HepG2 (cell line): Measurements from ENCODE around the gene TMEM253. TPM values are rescaled to one million over a fixed set of nuclear protein-coding genes. Genes with fewer than 3 reads are reported as not detected.

Experiments
- ATM ChIP-seq: fragments of 450-650 bp; IDR thresholded peaks from 2 replicates; pipeline ENCODE4 v1.7.1; 2017; ENCODE audit warnings: mild to moderate bottlenecking, borderline replicate concordance
- CENPT ChIP-seq: sonication (generic); formaldehyde crosslinking; IDR thresholded peaks from 2 replicates; pipeline ENCODE4 v1.8.0; 2022; ENCODE audit warnings: low read depth, mild to moderate bottlenecking, moderate library complexity, missing genetic modification reagents
- IKZF4 ChIP-seq: sonication (generic); formaldehyde crosslinking; IDR thresholded peaks from 2 replicates; pipeline ENCODE4 v1.5.1; 2020; ENCODE audit warnings: borderline replicate concordance, mild to moderate bottlenecking, low read depth, missing genetic modification reagents; ENCODE audit errors: not compliant biosample characterization
- ISL2 ChIP-seq: sonication (generic); formaldehyde crosslinking; IDR thresholded peaks from 2 replicates; pipeline ENCODE4 v1.5.0; 2020; ENCODE audit warnings: missing genetic modification reagents
- SIX4 ChIP-seq: sonication (generic); formaldehyde crosslinking; IDR thresholded peaks from 2 replicates; pipeline ENCODE4 v1.4.0; 2020; ENCODE audit warnings: missing genetic modification reagents
- TOE1 ChIP-seq: sonication (generic); formaldehyde crosslinking; IDR thresholded peaks from 2 replicates; pipeline ENCODE4 v1.4.0; 2020; ENCODE audit warnings: mild to moderate bottlenecking, missing genetic modification reagents
- TOPORS ChIP-seq: sonication (generic); formaldehyde crosslinking; IDR thresholded peaks from 2 replicates; pipeline ENCODE4 v1.8.0; 2023; ENCODE audit warnings: mild to moderate bottlenecking, missing genetic modification reagents
- ZNF446 ChIP-seq: sonication (generic); formaldehyde crosslinking; IDR thresholded peaks from 2 replicates; pipeline ENCODE4 v1.5.0; 2020; ENCODE audit warnings: mild to moderate bottlenecking, missing genetic modification reagents
- ZNF747 ChIP-seq: sonication (generic); formaldehyde crosslinking; IDR thresholded peaks from 2 replicates; pipeline ENCODE4 v1.8.1; 2023; ENCODE audit warnings: missing genetic modification reagents, mild to moderate bottlenecking, borderline replicate concordance
- polyA plus RNA-seq, 8 experiments: library from polyadenylated mRNA; depleted of rRNA in 3 of 8; stranded (reverse) in 7 of 8; unstranded in 1 of 8; fragments of >200 nt; fragmentation: Illumina TruSeq in 4 of 8; extraction: Trizol in 4 of 8; gene quantifications; 2 replicates each; pipeline versions ENCODE4 v1.2.1 to v1.2.3, GENCODE V29; 2011 to 2016; ENCODE audit warnings: low read depth in 4 of 8, missing spikeins in 1 of 8, mixed read lengths in 1 of 8; ENCODE audit not compliant: insufficient read depth in 1 of 8
- total RNA-seq, 5 experiments: library from RNA; depleted of rRNA; stranded (reverse); fragments of >200 nt; fragmentation: Illumina TruSeq; extraction: Trizol; gene quantifications; 2 replicates each; pipeline ENCODE4 v1.2.3, GENCODE V29; 2016; ENCODE audit warnings: low read depth in 1 of 5
- TF ChIP-seq, protein P1 (sequence below): sonication (generic); formaldehyde crosslinking; IDR thresholded peaks from 2 replicates; pipeline ENCODE4 v1.5.1; 2020; ENCODE audit warnings: mild to moderate bottlenecking, missing genetic modification reagents
- TF ChIP-seq, protein P2 (sequence below): sonication (generic); formaldehyde crosslinking; IDR thresholded peaks from 2 replicates; pipeline ENCODE4 v1.9.0; 2021; ENCODE audit warnings: missing genetic modification reagents, mild to moderate bottlenecking, borderline replicate concordance
- TF ChIP-seq, protein P3 (sequence below): sonication (generic); formaldehyde crosslinking; conservative IDR thresholded peaks from 2 replicates; pipeline ENCODE4 v1.4.0; 2020; ENCODE audit warnings: missing genetic modification reagents
- TF ChIP-seq, protein P4 (sequence below): sonication (generic); formaldehyde crosslinking; IDR thresholded peaks from 2 replicates; pipeline ENCODE4 v1.8.0; 2022; ENCODE audit warnings: missing genetic modification reagents, low read depth, mild to moderate bottlenecking, borderline replicate concordance

The TMEM253 gene
- total and polyA plus RNA-seq, 2 of the 13 experiments (the other 11 are each of a cell fraction or from before 2014, with no cell fraction given): 0.29 to 0.45 TPM

DNA sequence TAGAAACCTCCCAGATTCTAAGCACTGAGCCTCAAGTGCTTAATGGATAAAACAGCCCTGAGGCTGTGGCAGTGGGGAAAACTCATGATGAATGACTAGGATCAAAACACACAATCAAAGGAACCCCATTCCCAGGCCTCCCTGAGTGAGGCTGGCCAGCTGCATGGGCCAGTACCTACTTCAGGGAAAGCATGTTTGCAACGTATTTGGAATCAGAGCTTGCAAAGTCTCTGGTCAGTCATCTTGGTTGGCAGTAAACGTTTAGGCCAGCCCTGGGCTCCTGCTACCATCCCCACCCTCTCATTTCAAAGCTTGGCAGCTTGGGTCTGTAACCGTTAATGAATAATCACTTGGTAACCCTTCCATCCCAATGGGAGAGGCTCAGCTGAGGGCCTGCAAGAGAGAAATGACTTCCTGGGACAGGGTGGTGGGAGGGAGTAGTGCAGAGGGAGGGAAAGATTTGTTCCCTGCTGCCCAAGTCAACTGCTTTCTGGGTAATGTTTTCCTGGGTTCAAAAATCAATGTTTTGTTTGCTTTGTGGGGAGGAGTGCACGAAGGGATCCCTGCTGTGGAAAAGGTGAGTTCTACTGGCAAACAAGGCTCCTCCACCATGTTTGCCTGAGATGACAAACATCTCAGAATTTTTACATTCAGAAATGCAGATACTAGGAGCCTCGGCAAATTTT is 45.3 kb upstream of the TMEM253 start (continued):
- TF ChIP-seq, protein P1, sequence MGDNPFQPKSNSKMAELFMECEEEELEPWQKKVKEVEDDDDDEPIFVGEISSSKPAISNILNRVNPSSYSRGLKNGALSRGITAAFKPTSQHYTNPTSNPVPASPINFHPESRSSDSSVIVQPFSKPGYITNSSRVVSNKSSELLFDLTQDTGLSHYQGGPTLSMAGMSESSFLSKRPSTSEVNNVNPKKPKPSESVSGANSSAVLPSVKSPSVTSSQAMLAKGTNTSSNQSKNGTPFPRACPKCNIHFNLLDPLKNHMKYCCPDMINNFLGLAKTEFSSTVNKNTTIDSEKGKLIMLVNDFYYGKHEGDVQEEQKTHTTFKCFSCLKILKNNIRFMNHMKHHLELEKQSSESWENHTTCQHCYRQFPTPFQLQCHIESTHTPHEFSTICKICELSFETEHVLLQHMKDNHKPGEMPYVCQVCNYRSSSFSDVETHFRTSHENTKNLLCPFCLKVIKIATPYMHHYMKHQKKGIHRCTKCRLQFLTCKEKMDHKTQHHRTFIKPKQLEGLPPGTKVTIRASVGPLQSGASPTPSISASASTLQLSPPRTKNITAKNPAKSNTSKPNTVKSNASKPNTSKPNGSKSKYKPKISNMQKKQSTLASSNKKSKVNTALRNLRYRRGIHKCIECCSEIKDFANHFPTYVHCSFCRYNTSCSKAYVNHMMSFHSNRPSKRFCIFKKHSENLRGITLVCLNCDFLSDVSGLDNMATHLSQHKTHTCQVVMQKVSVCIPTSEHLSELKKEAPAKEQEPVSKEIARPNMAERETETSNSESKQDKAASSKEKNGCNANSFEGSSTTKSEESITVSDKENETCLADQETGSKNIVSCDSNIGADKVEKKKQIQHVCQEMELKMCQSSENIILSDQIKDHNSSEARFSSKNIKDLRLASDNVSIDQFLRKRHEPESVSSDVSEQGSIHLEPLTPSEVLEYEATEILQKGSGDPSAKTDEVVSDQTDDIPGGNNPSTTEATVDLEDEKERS (CRISPR knock-in tag): peak; percentile 48; the same call in 1 of the 2 replicates
- TF ChIP-seq TOE1: no peak
- no peak for TF ChIP-seq CENPT (CRISPR knock-in tag)
- TF ChIP-seq TOPORS (CRISPR knock-in tag): peak; percentile 76; the same call in 1 of the 2 replicates
- TF ChIP-seq, protein P2, sequence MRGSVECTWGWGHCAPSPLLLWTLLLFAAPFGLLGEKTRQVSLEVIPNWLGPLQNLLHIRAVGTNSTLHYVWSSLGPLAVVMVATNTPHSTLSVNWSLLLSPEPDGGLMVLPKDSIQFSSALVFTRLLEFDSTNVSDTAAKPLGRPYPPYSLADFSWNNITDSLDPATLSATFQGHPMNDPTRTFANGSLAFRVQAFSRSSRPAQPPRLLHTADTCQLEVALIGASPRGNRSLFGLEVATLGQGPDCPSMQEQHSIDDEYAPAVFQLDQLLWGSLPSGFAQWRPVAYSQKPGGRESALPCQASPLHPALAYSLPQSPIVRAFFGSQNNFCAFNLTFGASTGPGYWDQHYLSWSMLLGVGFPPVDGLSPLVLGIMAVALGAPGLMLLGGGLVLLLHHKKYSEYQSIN (CRISPR knock-in tag): no peak
- TF ChIP-seq ZNF747: no peak; the same call in 1 of the 2 replicates
- TF ChIP-seq ZNF446 (CRISPR knock-in tag): 0 out of 2 replicates have a peak, but pooled peaks have one; percentile 60
- TF ChIP-seq, protein P3, sequence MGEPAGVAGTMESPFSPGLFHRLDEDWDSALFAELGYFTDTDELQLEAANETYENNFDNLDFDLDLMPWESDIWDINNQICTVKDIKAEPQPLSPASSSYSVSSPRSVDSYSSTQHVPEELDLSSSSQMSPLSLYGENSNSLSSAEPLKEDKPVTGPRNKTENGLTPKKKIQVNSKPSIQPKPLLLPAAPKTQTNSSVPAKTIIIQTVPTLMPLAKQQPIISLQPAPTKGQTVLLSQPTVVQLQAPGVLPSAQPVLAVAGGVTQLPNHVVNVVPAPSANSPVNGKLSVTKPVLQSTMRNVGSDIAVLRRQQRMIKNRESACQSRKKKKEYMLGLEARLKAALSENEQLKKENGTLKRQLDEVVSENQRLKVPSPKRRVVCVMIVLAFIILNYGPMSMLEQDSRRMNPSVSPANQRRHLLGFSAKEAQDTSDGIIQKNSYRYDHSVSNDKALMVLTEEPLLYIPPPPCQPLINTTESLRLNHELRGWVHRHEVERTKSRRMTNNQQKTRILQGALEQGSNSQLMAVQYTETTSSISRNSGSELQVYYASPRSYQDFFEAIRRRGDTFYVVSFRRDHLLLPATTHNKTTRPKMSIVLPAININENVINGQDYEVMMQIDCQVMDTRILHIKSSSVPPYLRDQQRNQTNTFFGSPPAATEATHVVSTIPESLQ (CRISPR knock-in tag): 0 out of 2 replicates have a peak, but pooled peaks have one; percentile 52
- 0 out of 2 replicates have a peak, but pooled peaks have one; percentile 18 for TF ChIP-seq SIX4
- TF ChIP-seq IKZF4 (CRISPR knock-in tag): peak; percentile 66
- TF ChIP-seq, protein P4, sequence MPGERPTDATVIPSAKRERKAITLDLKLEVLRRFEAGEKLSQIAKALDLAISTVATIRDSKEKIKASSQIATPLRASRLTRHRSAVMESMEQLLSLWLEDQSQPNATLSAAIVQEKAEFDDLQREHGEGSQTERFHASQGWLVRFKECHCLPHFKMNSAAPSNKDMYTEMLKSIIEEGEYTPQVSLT (CRISPR knock-in tag): no peak
- no peak for TF ChIP-seq ATM
- TF ChIP-seq ISL2 (CRISPR knock-in tag): peak; percentile 77
